K562 (cell line): Measurements from ENCODE around the gene DOK3. TPM values are rescaled to one million over a fixed set of nuclear protein-coding genes. Genes with fewer than 3 reads are reported as not detected.

Experiments
- ETS2 ChIP-seq: IDR thresholded peaks from 2 replicates; pipeline ENCODE4 v1.6.1; 2016; ENCODE audit warnings: borderline replicate concordance, missing genetic modification characterization, mild to moderate bottlenecking, moderate library complexity, missing compliant biosample characterization; ENCODE audit not compliant: poor library complexity, severe bottlenecking
- HEY1 ChIP-seq: fragments of 250-450 bp; sonication (Bioruptor Pico); IDR thresholded peaks from 2 replicates; pipeline ENCODE4 v1.5.0; 2020; ENCODE audit warnings: mild to moderate bottlenecking, moderate library complexity, borderline replicate concordance
- MAFF ChIP-seq: IDR thresholded peaks from 2 replicates; pipeline ENCODE4 v1.6.1; 2012; ENCODE audit warnings: low read length, improper control_type of control experiment
- MTA2 ChIP-seq: fragments of 450-650 bp; IDR thresholded peaks from 2 replicates; pipeline ENCODE4 v1.6.1; 2016; ENCODE audit warnings: low read depth
- MTA3 ChIP-seq: fragments of 450-650 bp; formaldehyde crosslinking; IDR thresholded peaks from 2 replicates; pipeline ENCODE4 v1.6.1; 2017; ENCODE audit warnings: mild to moderate bottlenecking, borderline replicate concordance
- NCOA1 ChIP-seq: fragments of 450-650 bp; IDR thresholded peaks from 2 replicates; pipeline ENCODE4 v1.6.1; 2016; ENCODE audit warnings: low read depth
- NFE2L1 ChIP-seq: fragments of 450-650 bp; IDR thresholded peaks from 2 replicates; pipeline ENCODE4 v1.6.1; 2016; ENCODE audit warnings: missing genetic modification characterization, low read depth, mild to moderate bottlenecking, missing compliant biosample characterization, moderate library complexity, borderline replicate concordance
- NRF1 ChIP-seq, 2 experiments: fragments of 450-650 bp; IDR thresholded peaks in 1 of 2; conservative IDR thresholded peaks in 1 of 2; 2 replicates each; pipeline ENCODE4 v1.6.1; 2014; ENCODE audit warnings: mild to moderate bottlenecking in 2 of 2
- PHB2 ChIP-seq: fragments of 450-650 bp; IDR thresholded peaks from 2 replicates; pipeline ENCODE4 v1.6.1; 2017; ENCODE audit warnings: low read depth
- PKNOX1 ChIP-seq: fragments of 450-650 bp; IDR thresholded peaks from 2 replicates; pipeline ENCODE4 v1.6.1; 2016
- RBBP5 ChIP-seq: fragments of 200-600 bp; sonication (generic); IDR thresholded peaks from 2 replicates; pipeline ENCODE4 v1.6.1; 2012; ENCODE audit warnings: borderline replicate concordance, mild to moderate bottlenecking, low read length, control low read depth, inconsistent platforms; ENCODE audit not compliant: insufficient read depth, poor library complexity, severe bottlenecking
- TAF1 ChIP-seq: IDR thresholded peaks from 2 replicates; pipeline ENCODE4 v1.6.1; 2011; ENCODE audit warnings: mild to moderate bottlenecking, low read length, moderate library complexity; ENCODE audit not compliant: insufficient read depth, control insufficient read depth, severe bottlenecking; ENCODE audit errors: extremely low read depth
- TEAD1 ChIP-seq, 2 experiments: fragments of 450-650 bp in 1 of 2; sonication (generic) in 1 of 2; formaldehyde crosslinking; IDR thresholded peaks; 2 replicates each; pipeline versions ENCODE4 v1.4.0 to v1.8.0; 2020 to 2022; ENCODE audit warnings: mild to moderate bottlenecking in 2 of 2, missing genetic modification reagents in 1 of 2
- YY1 ChIP-seq, 3 experiments: IDR thresholded peaks; 2 replicates each; pipeline ENCODE4 v1.6.1; 2011; ENCODE audit warnings: low read length in 2 of 3, mild to moderate bottlenecking in 2 of 3, moderate library complexity in 2 of 3, borderline replicate concordance in 1 of 3, control low read depth in 1 of 3, low read depth in 1 of 3; ENCODE audit not compliant: insufficient read depth in 3 of 3, insufficient replicate concordance in 2 of 3, control insufficient read depth in 1 of 3, insufficient read length in 1 of 3; ENCODE audit errors: extremely low read depth in 1 of 3
- ZNF696 ChIP-seq: fragments of 250-450 bp; sonication (Bioruptor Pico); conservative IDR thresholded peaks from 2 replicates; pipeline ENCODE4 v1.4.0; 2020; ENCODE audit warnings: mild to moderate bottlenecking, moderate library complexity
- ZNF780A ChIP-seq: fragments of 250-450 bp; sonication (Bioruptor Pico); IDR thresholded peaks from 2 replicates; pipeline ENCODE4 v1.5.0; 2021; ENCODE audit warnings: mild to moderate bottlenecking
- ZZZ3 ChIP-seq: fragments of 450-650 bp; IDR thresholded peaks from 2 replicates; pipeline ENCODE4 v1.6.1; 2016; ENCODE audit warnings: antibody characterized with exemption, mild to moderate bottlenecking, moderate library complexity
- polyA plus RNA-seq, 8 experiments: library from polyadenylated mRNA; depleted of rRNA in 4 of 8; stranded (reverse) in 5 of 8; unstranded in 3 of 8; fragments of >200 nt; fragmentation: Nextera tagmentation in 2 of 8; fragmentation: Illumina TruSeq in 1 of 8; extraction: Ambion mirVana in 2 of 8; extraction: Trizol in 1 of 8; gene quantifications; 2 replicates each; pipeline versions ENCODE4 v1.2.1 to v1.2.3, GENCODE V29; 2011 to 2014; ENCODE audit warnings: inconsistent platforms in 1 of 8, missing spikeins in 1 of 8
- total RNA-seq, 7 experiments: library from RNA; depleted of rRNA in 6 of 7; stranded (reverse); fragments of >200 nt in 6 of 7; fragmentation: Illumina TruSeq in 2 of 7; extraction: Trizol in 2 of 7; gene quantifications; 2 replicates each; pipeline versions ENCODE4 v1.2.1 to v1.2.3, GENCODE V29; 2011 to 2021; ENCODE audit warnings: low replicate concordance in 1 of 7
- TF ChIP-seq, protein P1 (sequence below), 2 experiments: fragments of 450-650 bp; IDR thresholded peaks; 2 replicates each; pipeline ENCODE4 v1.6.1; 2016; ENCODE audit warnings: mild to moderate bottlenecking in 2 of 2, borderline replicate concordance in 1 of 2, low read depth in 1 of 2, moderate library complexity in 1 of 2

The DOK3 gene
- total and polyA plus RNA-seq, 9 of the 15 experiments (the other 6 are each of a cell fraction or from before 2014, with no cell fraction given) = 1.3 to 23.0 (median 8.0) TPM

GRCh38 chr5:177491429-177491945 lies 18.1 kb downstream of the DOK3 start (continued):
- TF ChIP-seq YY1 (IDR thresholded peaks at IDR 0.05; ENCODE audit: borderline replicate concordance in 1 of 3, control insufficient read depth in 1 of 3, extremely low read depth in 1 of 3, insufficient read depth in 3 of 3, insufficient read length in 1 of 3, insufficient replicate concordance in 2 of 3, low read depth in 1 of 3, low read length in 2 of 3) (peak in 1 of 3 experiments; percentile 37), ZNF696 (no peak), MTA2 (no peak), RBBP5 (no peak), NCOA1 (no peak), ZZZ3 (no peak), PHB2 (0 out of 2 replicates have a peak, but pooled peaks have one; percentile 34), TAF1 (peak; percentile 22), NFE2L1 (tag) (no peak), MAFF (no peak), HEY1 (CRISPR knock-in tag) (no peak), NRF1 (conservative IDR thresholded peaks at IDR 0.05 in 1 of 2, IDR thresholded peaks at IDR 0.05 in 1 of 2) (peak; percentile 36 to 53; a peak in 2 of 4 replicates), ETS2 (no peak), ZNF780A (CRISPR knock-in tag) (no peak), MTA3 (peak; percentile 84), TEAD1 (CRISPR knock-in tag; IDR thresholded peaks at IDR 0.05) (peak in 1 of 2 experiments; percentile 49; a peak in 1 of 4 replicates), PKNOX1 (0 out of 2 replicates have a peak, but pooled peaks have one; percentile 39)
- TF ChIP-seq, protein P1, sequence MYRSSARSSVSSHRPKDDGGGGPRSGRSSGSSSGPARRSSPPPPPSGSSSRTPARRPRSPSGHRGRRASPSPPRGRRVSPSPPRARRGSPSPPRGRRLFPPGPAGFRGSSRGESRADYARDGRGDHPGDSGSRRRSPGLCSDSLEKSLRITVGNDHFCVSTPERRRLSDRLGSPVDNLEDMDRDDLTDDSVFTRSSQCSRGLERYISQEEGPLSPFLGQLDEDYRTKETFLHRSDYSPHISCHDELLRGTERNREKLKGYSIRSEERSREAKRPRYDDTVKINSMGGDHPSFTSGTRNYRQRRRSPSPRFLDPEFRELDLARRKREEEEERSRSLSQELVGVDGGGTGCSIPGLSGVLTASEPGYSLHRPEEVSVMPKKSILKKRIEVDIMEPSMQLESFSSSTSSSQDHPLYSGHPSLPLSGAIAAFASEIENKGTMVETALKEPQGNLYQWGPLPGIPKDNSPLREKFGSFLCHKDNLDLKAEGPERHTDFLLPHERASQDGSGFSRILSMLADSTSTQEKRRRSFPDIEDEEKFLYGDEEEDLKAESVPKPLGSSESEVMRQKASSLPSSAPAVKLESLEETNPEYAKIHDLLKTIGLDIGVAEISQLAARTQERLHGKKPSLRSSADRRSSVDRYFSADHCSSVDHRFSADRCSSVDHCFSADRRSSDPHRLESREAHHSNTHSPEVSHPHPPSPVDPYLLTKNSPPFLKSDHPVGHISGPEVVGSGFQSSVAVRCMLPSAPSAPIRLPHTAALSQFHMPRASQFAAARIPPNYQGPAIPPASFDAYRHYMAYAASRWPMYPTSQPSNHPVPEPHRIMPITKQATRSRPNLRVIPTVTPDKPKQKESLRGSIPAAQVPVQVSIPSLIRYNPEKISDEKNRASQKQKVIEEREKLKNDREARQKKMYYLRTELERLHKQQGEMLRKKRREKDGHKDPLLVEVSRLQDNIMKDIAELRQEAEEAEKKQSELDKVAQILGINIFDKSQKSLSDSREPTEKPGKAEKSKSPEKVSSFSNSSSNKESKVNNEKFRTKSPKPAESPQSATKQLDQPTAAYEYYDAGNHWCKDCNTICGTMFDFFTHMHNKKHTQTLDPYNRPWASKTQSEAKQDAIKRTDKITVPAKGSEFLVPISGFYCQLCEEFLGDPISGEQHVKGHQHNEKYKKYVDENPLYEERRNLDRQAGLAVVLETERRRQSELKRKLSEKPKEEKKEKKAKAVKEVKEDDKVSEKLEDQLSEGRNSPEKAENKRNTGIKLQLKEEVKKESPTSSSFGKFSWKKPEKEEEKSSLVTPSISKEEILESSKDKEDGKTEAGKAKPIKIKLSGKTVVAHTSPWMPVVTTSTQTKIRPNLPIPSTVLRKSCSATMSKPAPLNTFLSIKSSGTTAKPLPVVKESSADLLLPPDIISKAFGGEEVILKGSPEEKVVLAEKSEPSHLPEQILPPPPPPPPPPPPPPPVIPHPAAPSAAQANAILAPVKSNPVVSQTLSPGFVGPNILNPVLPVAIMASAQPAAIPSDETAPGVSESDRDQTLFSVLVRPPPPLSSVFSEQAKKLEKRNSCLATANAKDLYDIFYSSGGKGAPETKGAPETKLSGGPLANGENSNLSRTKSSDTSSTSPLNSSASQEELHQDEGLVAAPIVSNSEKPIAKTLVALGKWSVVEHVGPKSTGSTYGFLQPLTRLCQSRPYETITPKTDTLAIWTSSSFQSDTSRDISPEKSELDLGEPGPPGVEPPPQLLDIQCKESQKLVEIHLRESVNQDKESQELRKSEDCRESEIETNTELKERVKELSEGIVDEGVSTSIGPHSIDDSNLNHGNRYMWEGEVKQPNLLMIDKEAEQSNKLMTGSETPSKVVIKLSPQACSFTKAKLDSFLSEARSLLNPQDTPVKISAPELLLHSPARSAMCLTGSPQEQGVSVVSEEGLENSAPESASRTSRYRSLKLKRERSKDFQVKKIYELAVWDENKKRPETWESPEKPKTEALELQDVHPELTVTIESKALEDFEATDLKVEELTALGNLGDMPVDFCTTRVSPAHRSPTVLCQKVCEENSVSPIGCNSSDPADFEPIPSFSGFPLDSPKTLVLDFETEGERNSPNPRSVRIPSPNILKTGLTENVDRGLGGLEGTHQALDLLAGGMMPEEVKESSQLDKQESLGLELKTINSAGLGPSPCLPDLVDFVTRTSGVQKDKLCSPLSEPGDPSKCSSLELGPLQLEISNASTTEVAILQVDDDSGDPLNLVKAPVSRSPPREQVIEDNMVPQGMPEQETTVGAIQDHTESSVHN (IDR thresholded peaks at IDR 0.05; ENCODE audit: borderline replicate concordance in 1 of 2, low read depth in 1 of 2) = no peak
